Adrenal gland (tissue), 5 donors: ENCODE results near the gene MIGA2.

Experiments
- POLR2A ChIP-seq, 2 donors: fragments of 450-650 bp; IDR thresholded peaks; one replicate each; pipeline ENCODE4 v1.6.1; 2017; ENCODE audit warnings: antibody characterized with exemption in 2 of 2, mild to moderate bottlenecking in 2 of 2, moderate library complexity in 1 of 2
- TF ChIP-seq, protein P1 (sequence below), 6 experiments: fragments of 450-650 bp in 4 of 6; fragments of 200-600 bp in 2 of 6; sonication (generic) in 1 of 6; IDR thresholded peaks; 1 replicate in 5 of 6; 2 replicates in 1 of 6; pipeline versions ENCODE4 v1.5.1 to v1.8.0; 2016 to 2021; ENCODE audit warnings: antibody characterized with exemption in 6 of 6, mild to moderate bottlenecking in 2 of 6, moderate library complexity in 1 of 6
- donor health status: DM: no; HTN: no; CAD: no.

DNA sequence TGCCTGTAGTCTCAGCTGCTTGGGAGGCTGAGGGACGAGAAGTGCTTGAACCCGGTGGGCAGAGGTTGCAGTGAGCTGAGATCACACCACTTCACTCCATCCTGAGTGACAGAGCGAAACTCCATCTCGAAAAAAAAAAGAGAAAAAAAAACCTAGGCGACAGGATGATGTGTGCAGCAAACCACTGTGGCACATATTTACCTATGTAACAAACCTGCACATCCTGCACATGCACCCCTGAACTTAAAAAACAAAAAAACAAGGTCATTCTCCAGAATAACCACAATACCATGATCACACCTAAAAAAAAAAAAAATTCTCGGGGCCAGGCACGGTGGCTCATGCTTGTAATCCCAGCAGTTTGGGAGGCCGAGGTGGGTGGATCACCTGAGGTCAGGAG lies 37.0 kb downstream of the MIGA2 start:
- TF ChIP-seq, protein P1, sequence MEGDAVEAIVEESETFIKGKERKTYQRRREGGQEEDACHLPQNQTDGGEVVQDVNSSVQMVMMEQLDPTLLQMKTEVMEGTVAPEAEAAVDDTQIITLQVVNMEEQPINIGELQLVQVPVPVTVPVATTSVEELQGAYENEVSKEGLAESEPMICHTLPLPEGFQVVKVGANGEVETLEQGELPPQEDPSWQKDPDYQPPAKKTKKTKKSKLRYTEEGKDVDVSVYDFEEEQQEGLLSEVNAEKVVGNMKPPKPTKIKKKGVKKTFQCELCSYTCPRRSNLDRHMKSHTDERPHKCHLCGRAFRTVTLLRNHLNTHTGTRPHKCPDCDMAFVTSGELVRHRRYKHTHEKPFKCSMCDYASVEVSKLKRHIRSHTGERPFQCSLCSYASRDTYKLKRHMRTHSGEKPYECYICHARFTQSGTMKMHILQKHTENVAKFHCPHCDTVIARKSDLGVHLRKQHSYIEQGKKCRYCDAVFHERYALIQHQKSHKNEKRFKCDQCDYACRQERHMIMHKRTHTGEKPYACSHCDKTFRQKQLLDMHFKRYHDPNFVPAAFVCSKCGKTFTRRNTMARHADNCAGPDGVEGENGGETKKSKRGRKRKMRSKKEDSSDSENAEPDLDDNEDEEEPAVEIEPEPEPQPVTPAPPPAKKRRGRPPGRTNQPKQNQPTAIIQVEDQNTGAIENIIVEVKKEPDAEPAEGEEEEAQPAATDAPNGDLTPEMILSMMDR (IDR thresholded peaks at IDR 0.05), result no peak
- no peak for TF ChIP-seq POLR2A (IDR thresholded peaks at IDR 0.05)
